Measurements from ENCODE around the gene CCIN.

- TF ChIP-seq USF2 (IDR thresholded peaks at IDR 0.05): no peak
- no peak for TF ChIP-seq BHLHE40 (IDR thresholded peaks at IDR 0.05; ENCODE audit: low read depth, low read length)
- TF ChIP-seq JUNB (IDR thresholded peaks at IDR 0.05): no peak
- TF ChIP-seq, protein P1, sequence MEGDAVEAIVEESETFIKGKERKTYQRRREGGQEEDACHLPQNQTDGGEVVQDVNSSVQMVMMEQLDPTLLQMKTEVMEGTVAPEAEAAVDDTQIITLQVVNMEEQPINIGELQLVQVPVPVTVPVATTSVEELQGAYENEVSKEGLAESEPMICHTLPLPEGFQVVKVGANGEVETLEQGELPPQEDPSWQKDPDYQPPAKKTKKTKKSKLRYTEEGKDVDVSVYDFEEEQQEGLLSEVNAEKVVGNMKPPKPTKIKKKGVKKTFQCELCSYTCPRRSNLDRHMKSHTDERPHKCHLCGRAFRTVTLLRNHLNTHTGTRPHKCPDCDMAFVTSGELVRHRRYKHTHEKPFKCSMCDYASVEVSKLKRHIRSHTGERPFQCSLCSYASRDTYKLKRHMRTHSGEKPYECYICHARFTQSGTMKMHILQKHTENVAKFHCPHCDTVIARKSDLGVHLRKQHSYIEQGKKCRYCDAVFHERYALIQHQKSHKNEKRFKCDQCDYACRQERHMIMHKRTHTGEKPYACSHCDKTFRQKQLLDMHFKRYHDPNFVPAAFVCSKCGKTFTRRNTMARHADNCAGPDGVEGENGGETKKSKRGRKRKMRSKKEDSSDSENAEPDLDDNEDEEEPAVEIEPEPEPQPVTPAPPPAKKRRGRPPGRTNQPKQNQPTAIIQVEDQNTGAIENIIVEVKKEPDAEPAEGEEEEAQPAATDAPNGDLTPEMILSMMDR (IDR thresholded peaks at IDR 0.05): no peak
- no peak for TF ChIP-seq POLR2A (IDR thresholded peaks at IDR 0.05; ENCODE audit: low read length)
These were observed 20.8 kb downstream of the CCIN start for GRCh38 chr9:36189976-36190375.
